Subcutaneous adipose tissue (tissue), 4 donors: ENCODE results near the gene LUZP1. TPM values are rescaled to one million over a fixed set of nuclear protein-coding genes. Genes with fewer than 3 reads are reported as not detected.

Experiments
- total RNA-seq, 4 donors: library from RNA; depleted of rRNA; stranded (reverse); fragments of >200 nt; gene quantifications; one replicate each; pipeline ENCODE4 v1.1.0, GENCODE V29; 2016
- TF ChIP-seq, protein P1 (sequence below): fragments of 450-650 bp; IDR thresholded peaks from one replicate; pipeline ENCODE4 v1.5.1; 2016; ENCODE audit warnings: low read depth, mild to moderate bottlenecking, control low read depth, antibody characterized with exemption, moderate library complexity

Gene LUZP1
- total RNA-seq, 4 donors from 2014 or later: 23.3 to 30.3 (median 24.7) TPM

DNA sequence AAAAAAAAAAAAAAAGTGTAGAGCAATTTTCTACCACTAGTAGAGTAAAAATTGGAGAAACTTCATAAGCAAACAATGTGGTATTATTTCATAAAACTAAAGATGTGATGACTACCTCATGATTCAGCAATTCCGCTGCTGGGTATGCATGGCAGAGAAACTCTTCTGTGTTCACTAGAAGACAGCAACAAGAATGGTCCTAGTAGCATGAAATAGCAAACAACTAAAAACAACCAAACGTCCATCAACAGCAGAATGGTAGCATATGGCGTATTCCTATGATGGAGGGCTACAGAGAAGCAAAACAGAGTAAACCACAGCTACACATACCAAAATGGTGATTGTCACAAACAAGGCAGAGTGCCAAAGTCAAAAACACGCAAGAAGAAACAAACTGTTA is 29.7 kb upstream of the LUZP1 start:
- TF ChIP-seq, protein P1, sequence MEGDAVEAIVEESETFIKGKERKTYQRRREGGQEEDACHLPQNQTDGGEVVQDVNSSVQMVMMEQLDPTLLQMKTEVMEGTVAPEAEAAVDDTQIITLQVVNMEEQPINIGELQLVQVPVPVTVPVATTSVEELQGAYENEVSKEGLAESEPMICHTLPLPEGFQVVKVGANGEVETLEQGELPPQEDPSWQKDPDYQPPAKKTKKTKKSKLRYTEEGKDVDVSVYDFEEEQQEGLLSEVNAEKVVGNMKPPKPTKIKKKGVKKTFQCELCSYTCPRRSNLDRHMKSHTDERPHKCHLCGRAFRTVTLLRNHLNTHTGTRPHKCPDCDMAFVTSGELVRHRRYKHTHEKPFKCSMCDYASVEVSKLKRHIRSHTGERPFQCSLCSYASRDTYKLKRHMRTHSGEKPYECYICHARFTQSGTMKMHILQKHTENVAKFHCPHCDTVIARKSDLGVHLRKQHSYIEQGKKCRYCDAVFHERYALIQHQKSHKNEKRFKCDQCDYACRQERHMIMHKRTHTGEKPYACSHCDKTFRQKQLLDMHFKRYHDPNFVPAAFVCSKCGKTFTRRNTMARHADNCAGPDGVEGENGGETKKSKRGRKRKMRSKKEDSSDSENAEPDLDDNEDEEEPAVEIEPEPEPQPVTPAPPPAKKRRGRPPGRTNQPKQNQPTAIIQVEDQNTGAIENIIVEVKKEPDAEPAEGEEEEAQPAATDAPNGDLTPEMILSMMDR: no peak

DNA sequence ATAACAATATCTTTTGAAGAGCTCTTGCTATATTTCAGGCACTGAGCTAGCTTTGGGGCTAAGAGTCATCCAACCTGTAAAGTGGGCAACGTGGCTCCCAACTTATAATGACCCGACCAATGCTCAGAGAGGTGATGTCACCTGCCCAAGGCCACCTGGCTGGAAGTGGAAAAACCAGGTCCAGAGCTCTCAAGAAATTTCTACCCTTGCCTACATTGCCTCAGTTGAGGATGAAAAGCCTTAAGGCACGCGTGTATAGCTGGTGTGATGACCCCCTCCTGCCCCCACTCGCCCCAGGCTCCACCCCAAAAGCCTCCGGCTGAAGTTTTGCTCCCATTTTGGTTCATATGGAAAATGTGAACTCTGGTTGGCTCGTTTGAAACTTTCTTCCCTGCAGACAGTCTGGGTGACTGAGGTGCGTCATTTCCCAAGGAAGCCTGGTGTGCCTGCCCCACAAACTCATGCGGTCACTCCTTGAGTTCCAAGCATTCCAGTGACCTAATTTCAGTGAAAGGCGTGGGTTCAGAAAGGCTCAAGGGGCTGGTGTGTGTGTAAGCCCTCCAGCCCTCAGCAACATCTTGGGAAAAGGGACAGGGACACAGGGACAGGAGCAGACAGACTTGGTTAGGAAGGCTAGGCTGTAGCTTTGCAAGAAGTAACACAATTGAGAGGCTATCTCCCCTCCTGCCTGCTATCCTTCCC is 28.1 kb upstream of the LUZP1 start:
- TF ChIP-seq, protein P1: no peak

DNA sequence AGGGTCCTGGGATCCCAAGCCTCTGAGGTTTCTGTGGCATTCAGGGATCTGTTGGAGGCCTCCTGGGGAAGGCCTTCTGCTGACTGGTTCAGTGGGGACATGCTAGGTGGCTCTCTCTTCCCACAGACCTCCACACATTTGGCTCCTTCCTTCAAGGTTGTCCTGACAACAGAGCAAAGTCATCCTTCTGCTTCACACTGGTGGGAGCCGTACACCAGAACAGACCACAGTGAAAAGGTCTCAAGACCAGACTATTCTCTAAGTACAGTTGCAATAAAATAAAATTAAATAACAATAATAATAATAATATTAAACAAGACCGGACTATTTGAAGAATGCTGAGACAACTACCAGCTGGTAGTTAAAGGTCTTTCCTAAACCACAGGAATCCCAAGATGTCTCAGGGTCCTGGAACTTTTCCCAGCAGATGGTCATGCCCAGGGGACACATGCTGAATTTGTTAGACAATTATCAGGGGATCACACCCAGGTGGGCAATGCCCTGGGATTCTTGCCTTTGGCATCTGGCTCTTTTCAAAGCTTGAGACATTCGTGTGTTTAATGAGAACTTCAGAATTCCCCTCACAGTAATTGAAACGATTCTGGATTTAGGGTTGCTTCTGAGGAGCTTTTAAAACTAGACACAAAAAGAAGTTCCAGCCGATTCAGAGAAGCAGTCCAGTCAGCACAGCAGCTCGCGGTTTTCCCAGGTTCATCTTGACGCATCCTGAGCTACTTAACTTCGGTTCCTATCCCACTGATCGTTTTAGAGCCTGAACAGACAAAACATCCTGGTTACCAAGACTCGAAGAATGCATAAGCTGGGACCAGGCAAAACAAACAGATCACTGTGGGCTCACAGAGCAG is 25.7 kb upstream of the LUZP1 start:
- TF ChIP-seq, protein P1: no peak

DNA sequence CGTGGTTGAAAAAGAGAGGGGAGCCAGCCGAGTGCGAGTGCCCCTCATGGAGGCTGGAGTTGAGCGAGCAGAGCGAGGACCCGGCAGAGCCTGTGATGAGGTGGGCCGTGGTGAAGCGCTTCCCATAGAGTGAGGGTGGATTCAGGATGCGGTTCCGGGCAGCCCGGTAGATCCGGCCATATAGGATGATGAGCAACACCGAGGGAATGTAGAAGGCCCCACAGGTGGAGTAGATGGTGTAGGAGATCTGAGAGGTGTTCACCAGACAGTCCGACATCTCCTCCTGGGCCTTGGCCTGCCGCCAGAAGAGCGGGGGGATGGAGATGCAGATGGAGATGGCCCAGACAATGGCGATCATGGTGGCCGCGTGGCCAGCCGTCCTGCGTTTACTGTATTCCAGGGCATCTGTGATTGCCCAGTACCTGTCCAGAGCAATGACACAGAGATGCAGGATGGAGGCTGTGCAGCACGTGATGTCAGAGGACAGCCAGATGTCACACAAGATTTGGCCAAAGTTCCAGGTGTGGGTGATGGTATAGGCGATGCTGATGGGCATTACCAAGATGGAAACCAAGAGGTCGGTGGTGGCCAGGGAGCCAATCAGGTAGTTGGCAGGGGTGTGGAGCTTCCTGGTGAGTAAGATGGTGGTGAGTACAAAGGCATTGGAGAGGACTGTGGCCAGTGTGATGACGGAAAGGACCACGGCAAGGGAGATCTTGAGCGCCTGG is 24.9 kb upstream of the LUZP1 start:
- TF ChIP-seq, protein P1: no peak

DNA sequence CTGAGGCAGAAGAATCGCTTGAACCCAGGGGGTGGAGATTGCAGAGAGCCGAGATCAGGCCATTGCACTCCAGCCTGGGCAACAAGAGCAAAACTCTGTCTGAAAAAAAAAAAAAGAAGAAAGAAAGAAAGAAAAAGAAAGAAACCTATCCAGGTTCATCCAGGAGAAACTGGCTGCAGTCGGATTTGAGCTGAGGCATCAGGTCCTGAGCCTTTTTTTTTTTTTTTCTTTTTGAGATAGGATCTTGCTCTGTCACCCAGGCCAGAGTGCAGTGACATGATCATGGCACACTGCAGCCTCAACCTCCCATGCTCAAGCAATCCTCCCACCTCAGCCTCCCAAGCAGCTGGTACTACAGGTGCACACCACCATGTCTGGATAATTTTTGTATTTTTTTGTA is 22.5 kb upstream of the LUZP1 start:
- TF ChIP-seq, protein P1: no peak

DNA sequence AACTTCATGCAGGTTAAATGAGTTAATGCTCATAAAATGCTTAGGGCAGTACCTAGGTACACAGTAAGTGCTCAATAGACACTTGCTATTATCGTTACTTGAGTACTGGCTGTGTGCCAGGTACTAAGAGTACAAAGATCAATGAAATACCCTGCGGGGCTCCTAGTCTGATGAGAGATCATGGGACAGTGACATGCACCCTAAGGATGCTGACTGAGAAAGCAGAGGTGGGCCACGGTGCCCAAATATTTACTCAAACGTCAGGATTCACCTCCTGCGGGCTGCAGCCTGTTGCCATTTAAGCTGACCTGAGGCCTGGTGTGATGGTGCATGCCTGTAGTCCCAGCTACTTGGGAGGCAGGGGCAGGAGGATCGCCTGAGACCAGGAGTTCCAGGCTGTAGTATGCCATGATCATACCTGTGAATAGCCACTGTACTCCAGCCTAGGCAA is 19.8 kb upstream of the LUZP1 start:
- TF ChIP-seq, protein P1: no peak

DNA sequence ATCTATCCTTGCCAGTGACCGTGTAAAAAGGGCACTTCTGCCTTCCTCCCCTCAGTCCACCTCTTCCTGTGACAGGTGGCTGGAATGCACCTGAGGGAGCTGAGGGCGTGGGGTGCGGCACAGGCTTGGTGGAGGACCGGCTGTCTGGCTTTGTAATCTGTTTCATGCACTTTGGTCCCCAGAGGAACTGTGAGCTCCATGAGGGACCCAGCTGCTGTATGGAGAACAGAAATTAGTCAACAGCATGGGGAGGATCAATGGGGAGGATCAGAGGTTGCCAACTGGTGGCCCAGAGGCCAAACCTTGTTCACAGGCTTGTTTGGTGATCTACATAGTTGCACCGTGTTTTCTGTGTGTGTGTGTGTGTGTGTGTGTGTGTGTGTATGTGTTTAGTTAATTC is 19.0 kb upstream of the LUZP1 start:
- TF ChIP-seq, protein P1: no peak
